H9 (cell line): ENCODE data around the gene PTPRN2. TPM values are rescaled to one million over a fixed set of nuclear protein-coding genes. Genes with fewer than 3 reads are reported as not detected.
A peak's percentile ranks its signal among the peaks of the same experiment; 100 is the strongest.

ENCODE experiments used
- DNase-seq: peaks from one replicate; pipeline ENCODE4 v3.0.0-alpha.2; 2017
- H2AFZ ChIP-seq: one replicate; pipeline ENCODE4 v1.6.1; 2013; ENCODE audit warnings: mild to moderate bottlenecking, low read length, control low read depth, moderate library complexity
- H2AK5ac ChIP-seq: 2 replicates; pipeline ENCODE4 v1.6.1; 2013; ENCODE audit warnings: low read length, control low read depth, mixed read lengths; ENCODE audit not compliant: insufficient read length
- H2BK120ac ChIP-seq: one replicate; pipeline ENCODE4 v1.6.1; 2013; ENCODE audit warnings: low read depth, mild to moderate bottlenecking, low read length, control low read depth, inconsistent platforms; ENCODE audit not compliant: poor library complexity, severe bottlenecking
- H2BK12ac ChIP-seq: 2 replicates; pipeline ENCODE4 v1.6.1; 2013; ENCODE audit warnings: low read length, control low read depth, mixed read lengths, low read depth; ENCODE audit not compliant: insufficient read length
- H2BK15ac ChIP-seq: 2 replicates; pipeline ENCODE4 v1.6.1; 2013; ENCODE audit warnings: low read depth, low read length, control low read depth
- H2BK20ac ChIP-seq: one replicate; pipeline ENCODE4 v1.6.1; 2013; ENCODE audit warnings: low read depth, mild to moderate bottlenecking, low read length, control low read depth, inconsistent platforms; ENCODE audit not compliant: poor library complexity, severe bottlenecking
- H2BK5ac ChIP-seq: 2 replicates; pipeline ENCODE4 v1.6.1; 2013; ENCODE audit warnings: low read length, control low read depth, mixed read lengths; ENCODE audit not compliant: insufficient read length
- H3K14ac ChIP-seq: 2 replicates; pipeline ENCODE4 v1.6.1; 2013; ENCODE audit warnings: low read length, control low read depth; ENCODE audit not compliant: insufficient read depth
- H3K18ac ChIP-seq: 2 replicates; pipeline ENCODE4 v1.6.1; 2013; ENCODE audit warnings: low read depth, mild to moderate bottlenecking, mixed read lengths, low read length, control low read depth; ENCODE audit not compliant: insufficient read length
- H3K23ac ChIP-seq: 2 replicates; pipeline ENCODE4 v1.6.1; 2013; ENCODE audit warnings: low read length, control low read depth, mixed read lengths, low read depth; ENCODE audit not compliant: insufficient read length
- H3K23me2 ChIP-seq: 2 replicates; pipeline ENCODE4 v1.6.1; 2013; ENCODE audit warnings: low read depth, mild to moderate bottlenecking, mixed read lengths, low read length, control low read depth; ENCODE audit not compliant: insufficient read length, poor library complexity, severe bottlenecking
- H3K27ac ChIP-seq: 2 replicates; pipeline ENCODE4 v1.5.1; 2013; ENCODE audit warnings: low read length, control low read depth, mixed read lengths, low read depth; ENCODE audit not compliant: insufficient read length
- H3K27me3 ChIP-seq: 2 replicates; pipeline ENCODE4 v1.6.1; 2013; ENCODE audit warnings: low read length, control low read depth, inconsistent platforms; ENCODE audit not compliant: insufficient read depth
- H3K4ac ChIP-seq: 2 replicates; pipeline ENCODE4 v1.6.1; 2013; ENCODE audit warnings: low read depth, mild to moderate bottlenecking, control low read depth, inconsistent platforms, low read length, moderate library complexity
- H3K4me1 ChIP-seq: 2 replicates; pipeline ENCODE4 v1.6.1; 2013; ENCODE audit warnings: low read length, control low read depth, inconsistent platforms; ENCODE audit not compliant: insufficient read depth
- H3K4me2 ChIP-seq: 2 replicates; pipeline ENCODE4 v1.6.1; 2013; ENCODE audit warnings: low read length, control low read depth, mixed read lengths; ENCODE audit not compliant: insufficient read length, insufficient read depth
- H3K56ac ChIP-seq: 2 replicates; pipeline ENCODE4 v1.6.1; 2013; ENCODE audit warnings: low read depth, mild to moderate bottlenecking, mixed read lengths, low read length, control low read depth; ENCODE audit not compliant: insufficient read length
- H3K79me1 ChIP-seq: 2 replicates; pipeline ENCODE4 v1.6.1; 2013; ENCODE audit warnings: low read depth, mild to moderate bottlenecking, moderate library complexity, low read length, control low read depth, inconsistent platforms; ENCODE audit not compliant: insufficient read depth, poor library complexity, severe bottlenecking
- H3K79me2 ChIP-seq: 2 replicates; pipeline ENCODE4 v1.6.1; 2013; ENCODE audit warnings: low read length, control low read depth, inconsistent platforms; ENCODE audit not compliant: insufficient read depth
- H3K9ac ChIP-seq: 2 replicates; pipeline ENCODE4 v1.6.1; 2013; ENCODE audit warnings: low read length, control low read depth, mixed read lengths; ENCODE audit not compliant: insufficient read length; ENCODE audit errors: extremely low read depth
- H3K9me3 ChIP-seq: one replicate; pipeline ENCODE4 v1.6.1; 2013; ENCODE audit warnings: low read depth, low read length, inconsistent platforms; ENCODE audit not compliant: control insufficient read depth
- H3T11ph ChIP-seq: one replicate; pipeline ENCODE4 v1.6.1; 2013; ENCODE audit warnings: mild to moderate bottlenecking, low read length, control low read depth, inconsistent platforms
- H4K20me1 ChIP-seq: one replicate; pipeline ENCODE4 v1.6.1; 2013; ENCODE audit not compliant: control insufficient read depth, insufficient read length, insufficient read depth
- H4K5ac ChIP-seq: 2 replicates; pipeline ENCODE4 v1.6.1; 2013; ENCODE audit warnings: low read depth, mild to moderate bottlenecking, mixed read lengths, low read length, control low read depth; ENCODE audit not compliant: insufficient read length
- H4K8ac ChIP-seq: replicated peaks from 2 replicates; pipeline ENCODE4 v1.6.1; 2013; ENCODE audit warnings: low read length, control low read depth, mixed read lengths, low read depth; ENCODE audit not compliant: insufficient read length
- H4K91ac ChIP-seq: 2 replicates; pipeline ENCODE4 v1.6.1; 2013; ENCODE audit warnings: low read depth, mild to moderate bottlenecking, moderate library complexity, mixed read lengths, low read length, control low read depth; ENCODE audit not compliant: insufficient read length
- H3K27ac Mint-ChIP-seq, 3 experiments: 2 replicates in 2 of 3; 3 replicates in 1 of 3; pipeline ENCODE4 v1.8.0; 2020 to 2021; ENCODE audit warnings: mixed read lengths in 3 of 3, mild to moderate bottlenecking in 1 of 3, moderate library complexity in 1 of 3
- H3K27me3 Mint-ChIP-seq: 2 replicates; pipeline ENCODE4 v1.8.0; 2021; ENCODE audit warnings: low read depth, mild to moderate bottlenecking, moderate library complexity, mixed read lengths
- H3K36me3 Mint-ChIP-seq, 3 experiments: 2 replicates in 2 of 3; 3 replicates in 1 of 3; pipeline ENCODE4 v1.8.0; 2020 to 2021; ENCODE audit warnings: low read depth in 3 of 3, mixed read lengths in 3 of 3; ENCODE audit not compliant: insufficient read depth in 1 of 3
- H3K4me1 Mint-ChIP-seq, 2 experiments: 2 replicates each; pipeline ENCODE4 v1.8.0; 2020; ENCODE audit warnings: mixed read lengths in 2 of 2
- H3K4me3 Mint-ChIP-seq, 2 experiments: 2 replicates in 1 of 2; 3 replicates in 1 of 2; pipeline ENCODE4 v1.8.0; 2020 to 2021; ENCODE audit warnings: mild to moderate bottlenecking in 2 of 2, mixed read lengths in 2 of 2, moderate library complexity in 1 of 2
- H3K9me3 Mint-ChIP-seq, 2 experiments: 2 replicates in 1 of 2; 3 replicates in 1 of 2; pipeline ENCODE4 v1.8.0; 2020; ENCODE audit warnings: mild to moderate bottlenecking in 2 of 2, mixed read lengths in 2 of 2, moderate library complexity in 1 of 2
- WGBS: extraction: QIAGEN DNeasy Blood & Tissue Kit; methylation state at CpG from one replicate; pipeline ENCODE4 v1.1.7; 2013; ENCODE audit warnings: missing lambda C conversion rate, low lambda C conversion rate, mixed read lengths; ENCODE audit not compliant: insufficient read length; ENCODE audit errors: extremely low coverage; 5-methylcytosine and 5-hydroxymethylcytosine counted together
- total RNA-seq: library from RNA; stranded (reverse); gene quantifications from 2 replicates; pipeline ENCODE4 v1.2.1, GENCODE V29; 2021
- TF ChIP-seq, protein P1 (sequence below): fragments of 200-600 bp; sonication (generic); conservative IDR thresholded peaks from 3 replicates; pipeline ENCODE4 v1.8.0; 2021; ENCODE audit warnings: antibody characterized with exemption, mild to moderate bottlenecking

The PTPRN2 gene
- total RNA-seq, 1 experiment from 2014 or later = 5.2 TPM

DNA sequence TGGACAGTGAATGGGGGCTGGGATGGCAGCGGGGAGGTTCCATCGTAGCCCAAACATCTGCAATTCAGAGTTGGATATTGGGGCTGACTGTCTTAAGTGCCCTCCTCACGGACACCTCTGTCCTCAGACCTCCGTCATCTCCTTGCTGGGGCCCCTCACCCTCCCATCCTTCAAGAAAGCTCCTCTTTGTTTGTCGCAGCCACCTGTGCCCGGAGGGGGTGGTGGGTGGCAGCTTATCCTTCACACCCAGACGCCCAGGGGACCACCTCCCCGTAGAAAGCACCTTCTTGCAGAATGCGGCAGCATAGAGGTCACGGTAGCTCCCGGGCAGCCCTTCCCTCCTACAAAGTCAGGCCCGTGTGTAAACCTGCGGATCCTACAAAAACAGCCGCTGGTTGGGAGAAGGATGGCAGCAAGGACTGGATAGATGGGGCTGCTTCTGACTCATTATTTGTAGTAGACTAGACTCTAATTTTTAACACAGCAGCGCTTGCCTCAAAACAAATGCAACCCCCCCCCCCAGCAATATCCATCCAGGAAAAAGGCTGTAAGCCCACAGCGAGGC, 1.3 kb upstream of the PTPRN2 start:
- H3K23me2 ChIP-seq = peaks cover 3% of the 10 kb centered on the region
- peak overlapping the region; percentile 19 for H3K4me2 ChIP-seq
- Mint-ChIP-seq H3K36me3 (no peaks in the 10 kb centered on the region; a peak in 1 of 7 replicates), H3K4me3 (peak overlapping the region; percentile 49 to 75), H3K27ac (no peak overlapping the region), H3K4me1 (peaks cover 11 to 27% of the 10 kb centered on the region in 2 experiments), H3K27me3 (peaks cover 27% of the 10 kb centered on the region), H3K9me3 (peaks cover 0 to 4% of the 10 kb centered on the region in 2 experiments; a peak in 3 of 5 replicates)
- H3K56ac ChIP-seq = no peak overlapping the region
- H4K91ac ChIP-seq = no peak overlapping the region
- H2BK12ac ChIP-seq = no peak overlapping the region
- H2BK120ac ChIP-seq = no peak overlapping the region
- H2AFZ ChIP-seq = no peak overlapping the region
- no peaks in the 10 kb centered on the region for H3K4me1 ChIP-seq
- no peak for DNase-seq
- H3K27ac ChIP-seq = no peak overlapping the region
- H3K23ac ChIP-seq = no peak overlapping the region
- H3K27me3 ChIP-seq = peaks cover 47% of the 10 kb centered on the region; the same call in 1 of the 2 replicates
- H3K4ac ChIP-seq = no peak overlapping the region
- WGBS = no CpG with 5 or more reads among the region's 16 CpGs
- H3T11ph ChIP-seq = no peak overlapping the region
- H3K14ac ChIP-seq = no peak overlapping the region
- H4K8ac ChIP-seq = no peak overlapping the region
- H4K5ac ChIP-seq = no peak overlapping the region
- H2AK5ac ChIP-seq = no peak overlapping the region
- TF ChIP-seq, protein P1, sequence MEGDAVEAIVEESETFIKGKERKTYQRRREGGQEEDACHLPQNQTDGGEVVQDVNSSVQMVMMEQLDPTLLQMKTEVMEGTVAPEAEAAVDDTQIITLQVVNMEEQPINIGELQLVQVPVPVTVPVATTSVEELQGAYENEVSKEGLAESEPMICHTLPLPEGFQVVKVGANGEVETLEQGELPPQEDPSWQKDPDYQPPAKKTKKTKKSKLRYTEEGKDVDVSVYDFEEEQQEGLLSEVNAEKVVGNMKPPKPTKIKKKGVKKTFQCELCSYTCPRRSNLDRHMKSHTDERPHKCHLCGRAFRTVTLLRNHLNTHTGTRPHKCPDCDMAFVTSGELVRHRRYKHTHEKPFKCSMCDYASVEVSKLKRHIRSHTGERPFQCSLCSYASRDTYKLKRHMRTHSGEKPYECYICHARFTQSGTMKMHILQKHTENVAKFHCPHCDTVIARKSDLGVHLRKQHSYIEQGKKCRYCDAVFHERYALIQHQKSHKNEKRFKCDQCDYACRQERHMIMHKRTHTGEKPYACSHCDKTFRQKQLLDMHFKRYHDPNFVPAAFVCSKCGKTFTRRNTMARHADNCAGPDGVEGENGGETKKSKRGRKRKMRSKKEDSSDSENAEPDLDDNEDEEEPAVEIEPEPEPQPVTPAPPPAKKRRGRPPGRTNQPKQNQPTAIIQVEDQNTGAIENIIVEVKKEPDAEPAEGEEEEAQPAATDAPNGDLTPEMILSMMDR = no peak
- H4K20me1 ChIP-seq = no peaks in the 10 kb centered on the region
- H3K9me3 ChIP-seq = no peaks in the 10 kb centered on the region
- no peak overlapping the region for H2BK20ac ChIP-seq
- H3K79me2 ChIP-seq = no peaks in the 10 kb centered on the region
- H3K9ac ChIP-seq = no peak overlapping the region
- no peaks in the 10 kb centered on the region for H3K79me1 ChIP-seq
- no peak overlapping the region for H2BK5ac ChIP-seq
- no peak overlapping the region for H2BK15ac ChIP-seq
- H3K18ac ChIP-seq = no peak overlapping the region
